Esophagus muscularis mucosa (tissue), 4 donors: Measurements from ENCODE around the gene FHIP2A. TPM values are rescaled to one million over a fixed set of nuclear protein-coding genes. Genes with fewer than 3 reads are reported as not detected.

Experiments used
- DNase-seq: peaks from one replicate; pipeline ENCODE4 v3.0.0-alpha.2; 2017; ENCODE audit errors: extremely low spot score
- H3K27ac ChIP-seq, 4 donors: fragments of 200-600 bp; sonication (generic); replicated peaks in 1 of 4; 1 replicate in 3 of 4; 2 replicates in 1 of 4; pipeline ENCODE4 v1.5.1; 2016 to 2019; ENCODE audit warnings: mild to moderate bottlenecking in 1 of 4
- H3K27me3 ChIP-seq, 4 donors: fragments of 200-600 bp; sonication (generic); one replicate each; pipeline versions ENCODE4 v1.5.1 to v1.6.0; 2016 to 2019
- H3K36me3 ChIP-seq, 4 donors: fragments of 200-600 bp; sonication (generic); one replicate each; pipeline ENCODE4 v1.5.1; 2016 to 2019
- H3K4me1 ChIP-seq, 4 donors: fragments of 200-600 bp; sonication (generic); one replicate each; pipeline ENCODE4 v1.5.1; 2016 to 2019
- H3K4me3 ChIP-seq, 4 donors: fragments of 200-600 bp; sonication (generic); 1 replicate in 2 of 4; 2 replicates in 2 of 4; pipeline ENCODE4 v1.5.1; 2016 to 2019; ENCODE audit warnings: mild to moderate bottlenecking in 4 of 4, moderate library complexity in 1 of 4
- H3K9me3 ChIP-seq, 4 donors: fragments of 200-600 bp; sonication (generic); 1 replicate in 3 of 4; 2 replicates in 1 of 4; pipeline ENCODE4 v1.5.1; 2016 to 2019
- EP300 ChIP-seq: sonication (generic); formaldehyde crosslinking; IDR thresholded peaks from one replicate; pipeline ENCODE4 v1.6.1; 2017; ENCODE audit warnings: antibody characterized with exemption
- POLR2A ChIP-seq: fragments of 450-650 bp; IDR thresholded peaks from one replicate; pipeline ENCODE4 v1.6.1; 2017; ENCODE audit warnings: antibody characterized with exemption, moderate library complexity, mild to moderate bottlenecking, low read depth
- POLR2AphosphoS5 ChIP-seq, 2 donors: sonication (generic); formaldehyde crosslinking; IDR thresholded peaks; one replicate each; pipeline ENCODE4 v1.6.1; 2017; ENCODE audit warnings: antibody characterized with exemption in 2 of 2
- whole genome bisulfite sequencing: methylation state at CpG from one replicate; pipeline ENCODE4 v1.1.5; 2018; 5-methylcytosine and 5-hydroxymethylcytosine counted together
- intact Hi-C: fragments of 100-400 bp; cut with DNase I; formaldehyde crosslinking; loops from one replicate; pipeline ENCODE4 v1.15.1; 2023
- total RNA-seq, 4 donors: library from RNA; depleted of rRNA; stranded (reverse); fragments of >200 nt; gene quantifications; one replicate each; pipeline versions ENCODE4 v1.1.0 to v1.2.1, GENCODE V29; 2016
- TF ChIP-seq, protein P1 (sequence below), 3 experiments: fragments of 200-600 bp in 2 of 3; fragments of 450-650 bp in 1 of 3; sonication (generic) in 2 of 3; IDR thresholded peaks; one replicate each; pipeline ENCODE4 v1.5.1; 2017 to 2019; ENCODE audit warnings: antibody characterized with exemption in 3 of 3, mild to moderate bottlenecking in 2 of 3, moderate library complexity in 1 of 3

Gene FHIP2A
- total RNA-seq, 4 donors from 2014 or later: 24.7 to 42.8 (median 39.0) TPM

DNA sequence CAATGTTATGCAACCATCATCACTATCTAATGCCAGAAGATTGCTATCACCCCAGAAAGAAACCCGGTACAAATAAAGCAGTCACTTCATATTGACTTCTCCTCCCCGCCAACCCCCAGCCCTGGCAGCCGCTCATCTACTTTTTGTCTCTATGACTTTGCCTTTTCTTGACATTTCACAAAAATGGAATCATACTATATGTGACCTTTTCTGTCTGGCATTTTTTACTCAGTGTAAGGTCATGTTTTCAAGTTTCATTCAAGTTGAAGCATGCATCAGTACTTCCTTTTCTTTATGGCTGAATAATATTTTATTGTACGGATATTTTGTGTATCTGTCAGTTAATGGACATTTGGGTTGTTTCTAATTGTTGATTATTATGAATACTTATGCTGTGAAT is 28.1 kb downstream of the FHIP2A start:
- Histone ChIP-seq H3K4me1 (no peaks in the 10 kb centered on the region), H3K9me3 (no peaks in the 10 kb centered on the region), H3K36me3 (peaks cover 65 to 97% (median 83%) of the 10 kb centered on the region in 4 donors), H3K27me3 (no peaks in the 10 kb centered on the region), H3K4me3 (no peak overlapping the region), H3K27ac (no peak overlapping the region)
- TF ChIP-seq POLR2A (no peak), POLR2AphosphoS5 (IDR thresholded peaks at IDR 0.05) (no peak), EP300 (no peak)
- TF ChIP-seq, protein P1, sequence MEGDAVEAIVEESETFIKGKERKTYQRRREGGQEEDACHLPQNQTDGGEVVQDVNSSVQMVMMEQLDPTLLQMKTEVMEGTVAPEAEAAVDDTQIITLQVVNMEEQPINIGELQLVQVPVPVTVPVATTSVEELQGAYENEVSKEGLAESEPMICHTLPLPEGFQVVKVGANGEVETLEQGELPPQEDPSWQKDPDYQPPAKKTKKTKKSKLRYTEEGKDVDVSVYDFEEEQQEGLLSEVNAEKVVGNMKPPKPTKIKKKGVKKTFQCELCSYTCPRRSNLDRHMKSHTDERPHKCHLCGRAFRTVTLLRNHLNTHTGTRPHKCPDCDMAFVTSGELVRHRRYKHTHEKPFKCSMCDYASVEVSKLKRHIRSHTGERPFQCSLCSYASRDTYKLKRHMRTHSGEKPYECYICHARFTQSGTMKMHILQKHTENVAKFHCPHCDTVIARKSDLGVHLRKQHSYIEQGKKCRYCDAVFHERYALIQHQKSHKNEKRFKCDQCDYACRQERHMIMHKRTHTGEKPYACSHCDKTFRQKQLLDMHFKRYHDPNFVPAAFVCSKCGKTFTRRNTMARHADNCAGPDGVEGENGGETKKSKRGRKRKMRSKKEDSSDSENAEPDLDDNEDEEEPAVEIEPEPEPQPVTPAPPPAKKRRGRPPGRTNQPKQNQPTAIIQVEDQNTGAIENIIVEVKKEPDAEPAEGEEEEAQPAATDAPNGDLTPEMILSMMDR (IDR thresholded peaks at IDR 0.05): no peak
- DNase-seq: no peak
- WGBS: 97% methylated on average over 4 of the region's 4 CpGs
- intact Hi-C loops: no loop called here

DNA sequence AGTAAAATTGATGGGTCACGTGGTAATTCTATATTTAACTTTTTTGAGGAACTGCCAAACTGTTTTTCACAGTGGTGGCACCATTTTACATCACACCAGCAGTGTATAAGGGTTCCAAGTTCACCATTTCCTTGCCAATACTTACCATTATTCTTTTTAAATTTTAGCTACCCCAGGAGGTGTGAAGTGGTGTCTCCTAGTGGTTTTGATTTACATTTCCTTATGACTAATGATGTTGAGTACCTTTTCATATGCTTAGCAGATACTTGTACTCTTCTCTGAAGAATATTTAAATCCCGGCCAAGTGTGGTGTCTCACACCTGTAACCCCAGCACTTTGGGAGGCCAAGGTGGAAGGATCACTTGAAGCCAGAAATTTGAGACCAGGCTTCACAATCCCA is 28.5 kb downstream of the FHIP2A start:
- intact Hi-C loops: no loop called here
- DNase-seq: no peak
- WGBS: 76% methylated on average over 2 of the region's 2 CpGs
- TF ChIP-seq, protein P1 (IDR thresholded peaks at IDR 0.05): no peak
- TF ChIP-seq POLR2A: no peak
- no peak for TF ChIP-seq EP300
- TF ChIP-seq POLR2AphosphoS5 (IDR thresholded peaks at IDR 0.05): no peak
- Histone ChIP-seq H3K4me1 (peaks cover 0 to 4% (median 4%) of the 10 kb centered on the region in 4 donors), H3K27ac (no peak overlapping the region), H3K27me3 (no peaks in the 10 kb centered on the region), H3K4me3 (no peak overlapping the region), H3K9me3 (no peaks in the 10 kb centered on the region), H3K36me3 (peaks cover 61 to 97% (median 81%) of the 10 kb centered on the region in 4 donors)

DNA sequence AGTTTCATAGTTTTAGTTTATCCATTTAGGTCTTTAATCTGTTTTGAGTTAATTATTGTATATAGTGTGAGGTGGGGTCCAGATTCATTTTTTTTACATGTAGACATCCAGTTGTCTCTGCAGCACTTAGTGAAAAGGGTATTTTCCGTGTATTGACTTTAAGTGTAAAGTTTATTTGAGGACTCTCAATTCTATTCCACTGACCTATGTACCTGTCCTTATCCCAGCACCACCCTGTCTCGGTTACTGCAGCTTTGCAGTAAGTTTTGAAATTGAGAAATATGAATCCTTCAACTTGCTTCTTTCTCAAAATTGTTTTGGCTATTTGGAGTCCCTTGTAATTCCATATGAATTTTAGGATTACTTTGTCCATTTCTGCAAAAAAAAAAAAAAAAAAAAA is 29.8 kb downstream of the FHIP2A start:
- Histone ChIP-seq H3K9me3 (no peaks in the 10 kb centered on the region), H3K4me1 (peaks cover 0 to 16% (median 15%) of the 10 kb centered on the region in 4 donors), H3K4me3 (no peak overlapping the region), H3K27me3 (no peaks in the 10 kb centered on the region), H3K27ac (no peak overlapping the region), H3K36me3 (peaks cover 49 to 97% (median 75%) of the 10 kb centered on the region in 4 donors)
- DNase-seq: no peak
- 95% methylated on average over 2 of the region's 2 CpGs for WGBS
- intact Hi-C loops: no loop called here
- TF ChIP-seq EP300: no peak
- no peak for TF ChIP-seq POLR2AphosphoS5 (IDR thresholded peaks at IDR 0.05)
- TF ChIP-seq POLR2A: no peak
- TF ChIP-seq, protein P1 (IDR thresholded peaks at IDR 0.05): no peak

DNA sequence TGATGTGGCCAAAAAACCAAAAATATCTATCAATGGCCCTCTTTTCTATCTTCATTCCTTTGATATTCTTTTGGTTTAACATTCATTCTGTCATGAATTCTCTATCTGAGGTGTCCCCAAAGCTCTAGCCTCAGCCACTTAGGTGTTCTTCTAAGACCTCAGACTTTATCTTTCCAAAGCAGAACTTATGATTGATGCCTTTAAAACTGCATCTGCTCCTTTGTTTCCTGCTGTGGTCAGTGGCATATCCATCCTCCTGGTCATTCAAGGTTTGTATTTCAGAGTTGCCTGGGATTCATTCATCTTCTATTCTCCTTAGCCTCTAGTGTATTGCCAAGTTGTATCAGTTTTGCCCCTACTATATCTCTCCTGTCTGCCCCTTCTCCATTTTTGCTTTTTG is 30.6 kb downstream of the FHIP2A start:
- H3K4me3 ChIP-seq: no peak overlapping the region
- H3K36me3 ChIP-seq: peaks cover 41 to 97% (median 71%) of the 10 kb centered on the region in 4 donors

More for the DNA sequence above, 30.6 kb downstream of the FHIP2A start:
- intact Hi-C loops: no loop called here
- no peaks in the 10 kb centered on the region for H3K9me3 ChIP-seq
- DNase-seq: no peak
- no peaks in the 10 kb centered on the region for H3K27me3 ChIP-seq
- peaks cover 4 to 25% (median 24%) of the 10 kb centered on the region in 4 donors for H3K4me1 ChIP-seq
- TF ChIP-seq POLR2A (no peak), POLR2AphosphoS5 (IDR thresholded peaks at IDR 0.05) (no peak), EP300 (no peak)
- TF ChIP-seq, protein P1 (IDR thresholded peaks at IDR 0.05): no peak
- H3K27ac ChIP-seq: no peak overlapping the region
